Cerebellar nuclear complex (tissue), 1 donor: ENCODE measurements around the gene MST1.

Experiments
- DNase-seq, 2 experiments: peaks; one replicate each; lab custom pipeline; 2025; lab: John Stamatoyannopoulos, UW

The MST1 gene

DNA sequence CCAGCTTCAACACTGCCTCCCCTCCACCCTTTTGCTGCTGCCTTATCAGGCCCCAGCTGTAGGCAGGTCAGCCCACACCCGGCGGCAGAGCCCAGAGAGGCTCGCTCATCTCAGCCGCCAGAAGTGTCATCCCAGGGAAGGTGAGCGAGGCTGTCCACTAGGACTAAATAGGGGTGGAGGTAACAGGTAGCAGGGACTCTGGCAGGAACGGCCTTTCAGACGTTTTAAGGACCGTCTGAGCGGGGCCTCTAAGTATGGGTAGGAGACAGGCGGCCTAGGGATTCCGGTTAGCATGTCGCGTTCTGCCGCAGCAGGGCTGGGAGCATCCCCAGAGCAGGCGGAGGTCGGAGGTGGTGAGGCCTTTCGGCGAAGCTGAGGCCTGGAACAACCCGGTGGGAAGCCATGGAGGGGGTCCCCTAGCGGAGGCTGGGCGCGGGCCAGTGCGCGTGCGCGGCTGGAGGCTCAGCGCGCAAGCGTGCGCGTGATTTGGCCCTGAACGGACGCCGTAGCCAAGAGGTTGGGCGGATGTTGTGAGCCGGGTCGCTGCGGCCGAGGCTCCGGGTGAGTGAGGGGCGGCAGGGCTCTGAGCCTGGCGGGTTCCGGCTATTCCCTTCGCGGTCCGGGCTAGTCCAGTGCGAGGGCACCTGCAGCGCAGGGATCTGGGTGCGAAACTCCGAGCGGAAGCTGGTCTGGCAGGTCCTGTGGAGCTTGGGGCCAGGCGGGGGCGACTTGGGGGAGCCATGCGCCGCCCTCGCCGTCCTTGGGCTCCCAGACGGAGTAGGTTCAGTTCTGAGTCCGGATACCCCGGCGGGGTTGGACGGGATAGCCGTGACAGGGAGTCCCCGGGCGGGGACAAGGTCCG lies at the start of gene MST1, which contains the start of gene RNF123:
MST1 (minus strand) TSS at position 429 of the 862 bp plus-strand sequence. CDS start 783 bp downstream, outside the sequence.
RNF123 (plus strand) TSS at position 512 of the 862 bp plus-strand sequence. CDS start 1,609 bp downstream, outside the sequence.
- no peak for DNase-seq

DNA sequence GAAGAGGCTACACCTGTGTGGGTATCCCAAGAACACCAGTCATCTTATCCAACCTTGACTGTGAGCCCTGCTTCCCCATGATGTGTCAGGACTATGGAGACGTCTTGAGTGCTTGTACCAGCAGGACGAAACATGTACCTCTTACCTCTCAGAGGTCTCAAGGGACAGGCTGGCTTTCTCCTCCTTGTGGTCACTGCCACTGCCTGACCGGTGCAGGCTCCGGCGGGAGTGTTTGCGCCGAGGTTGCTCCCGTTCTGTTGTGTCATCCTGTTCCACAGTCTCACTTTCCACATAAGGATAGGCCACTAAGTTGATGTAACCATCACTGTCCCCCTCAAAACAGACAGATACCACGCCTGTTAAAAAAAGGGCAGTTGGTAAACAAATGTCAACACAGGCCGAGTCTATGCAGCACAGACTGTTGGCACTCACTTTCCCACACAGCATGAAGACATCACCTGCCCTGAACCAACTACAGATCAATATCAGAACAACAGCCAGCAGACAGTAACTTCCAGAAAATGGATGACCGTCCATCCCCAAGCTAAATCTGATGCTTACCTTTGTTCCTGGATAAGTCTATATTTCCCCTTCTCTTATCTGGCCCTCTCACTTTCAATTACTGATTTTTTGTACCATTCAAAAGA lies 48.9 kb upstream of the MST1 start:
- no peak for DNase-seq

DNA sequence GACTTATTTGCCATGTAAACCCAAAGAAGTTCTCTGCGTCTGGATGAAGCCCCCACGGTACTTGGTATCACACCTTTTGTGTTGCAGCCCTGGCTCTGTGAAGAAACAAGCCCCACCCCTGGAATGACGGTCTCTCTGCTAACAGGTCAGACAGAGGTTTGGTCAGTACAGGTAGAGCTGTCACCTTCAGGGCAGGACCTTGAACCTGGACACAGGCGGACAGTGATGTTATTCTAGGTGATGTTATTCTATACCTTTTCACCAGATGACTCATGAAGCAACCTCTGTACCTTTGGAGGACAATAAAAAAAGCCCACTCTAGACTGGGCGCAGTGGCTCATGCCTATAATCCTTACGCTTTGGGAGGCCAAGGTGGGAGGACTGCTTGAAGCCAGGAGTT lies 45.5 kb upstream of the MST1 start:
- no peak for DNase-seq

DNA sequence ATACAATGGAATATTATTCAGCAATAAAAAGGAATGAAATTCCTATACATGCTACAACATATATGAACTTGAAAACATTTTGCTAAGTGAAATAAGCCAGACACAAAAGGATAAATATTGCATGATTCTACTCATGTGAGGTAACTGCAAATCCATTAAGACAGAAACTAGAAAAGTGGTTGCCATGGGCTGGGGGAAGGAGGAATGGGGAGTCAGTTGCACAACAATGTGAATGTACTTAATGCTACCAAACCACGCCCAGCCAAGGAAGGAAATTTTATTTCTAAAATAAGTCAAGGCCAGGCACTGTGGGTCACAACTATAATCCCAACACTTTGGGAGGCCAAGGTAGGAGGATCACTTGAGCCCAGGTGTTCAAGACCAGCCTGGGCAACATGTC lies 44.3 kb upstream of the MST1 start:
- DNase-seq = no peak

DNA sequence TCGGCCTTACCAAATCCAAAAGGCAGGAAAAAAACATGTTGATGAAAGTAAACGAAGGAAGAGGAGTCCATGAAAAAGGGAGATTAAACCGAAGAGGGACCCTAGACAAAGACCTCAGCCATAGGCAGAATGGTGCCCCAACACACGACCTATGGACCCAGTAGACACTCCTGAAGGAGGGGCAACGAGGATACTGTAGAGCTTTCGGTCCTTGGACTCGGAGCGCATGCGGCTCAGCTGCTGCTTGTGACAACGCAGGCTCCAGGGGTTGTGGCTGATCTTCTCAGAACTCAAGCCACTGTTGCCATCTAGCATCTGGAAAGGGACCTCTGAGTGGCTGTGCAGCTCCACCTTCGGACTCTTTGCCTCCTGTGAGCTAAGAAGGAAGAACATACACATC lies 43.3 kb upstream of the MST1 start:
- DNase-seq = no peak

DNA sequence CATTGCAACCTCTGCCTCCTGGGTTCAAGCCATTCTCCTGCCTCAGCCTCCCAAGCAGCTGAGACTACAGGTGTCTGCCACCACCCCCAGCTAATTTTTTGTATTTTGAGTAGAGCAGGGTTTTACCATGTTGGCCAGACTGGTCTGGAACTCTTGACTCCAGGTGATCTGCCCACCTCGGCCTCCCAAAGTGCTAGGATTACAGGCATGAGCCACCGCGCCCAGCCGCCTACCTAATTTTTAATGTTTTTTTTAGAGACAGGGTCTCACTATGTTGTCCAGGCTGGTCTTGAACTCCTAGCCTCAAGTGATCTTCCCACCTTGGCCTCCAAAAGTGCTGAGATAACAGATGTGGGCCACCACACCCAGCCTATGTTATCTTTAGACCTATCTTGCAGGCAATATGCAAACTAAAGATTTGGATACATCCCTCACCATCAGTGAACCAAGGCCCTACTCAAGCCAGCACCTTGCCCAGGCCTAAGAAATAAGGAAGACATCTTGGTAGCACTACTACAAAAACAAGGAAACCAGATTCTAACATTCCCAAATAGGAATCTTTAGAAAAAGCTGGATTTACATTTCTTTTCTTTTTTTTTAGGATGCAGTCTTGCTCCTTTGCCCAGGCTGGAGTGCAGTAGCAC lies 40.8 kb upstream of the MST1 start:
- no peak for DNase-seq

DNA sequence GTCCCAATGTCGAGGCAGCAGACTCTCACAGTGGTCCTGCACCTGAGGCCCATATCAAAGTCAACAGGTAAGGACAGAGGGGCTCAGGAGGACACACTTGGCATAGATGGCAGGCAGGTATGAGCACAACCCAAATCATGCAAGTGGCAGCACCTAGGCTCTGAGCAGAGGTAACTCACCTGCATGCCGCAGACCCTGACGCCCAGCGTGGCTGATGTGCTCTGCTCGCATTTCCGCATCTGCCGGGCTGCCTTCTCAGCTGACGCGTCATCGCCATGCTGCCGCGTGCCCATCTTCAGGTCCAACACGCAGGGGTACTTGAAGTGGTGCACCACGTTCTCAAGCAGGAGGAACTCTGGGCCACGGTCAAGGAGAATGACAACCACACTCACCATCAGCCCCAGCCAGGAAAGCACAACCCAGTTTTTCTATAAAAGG lies 38.7 kb upstream of the MST1 start:
- no peak for DNase-seq

DNA sequence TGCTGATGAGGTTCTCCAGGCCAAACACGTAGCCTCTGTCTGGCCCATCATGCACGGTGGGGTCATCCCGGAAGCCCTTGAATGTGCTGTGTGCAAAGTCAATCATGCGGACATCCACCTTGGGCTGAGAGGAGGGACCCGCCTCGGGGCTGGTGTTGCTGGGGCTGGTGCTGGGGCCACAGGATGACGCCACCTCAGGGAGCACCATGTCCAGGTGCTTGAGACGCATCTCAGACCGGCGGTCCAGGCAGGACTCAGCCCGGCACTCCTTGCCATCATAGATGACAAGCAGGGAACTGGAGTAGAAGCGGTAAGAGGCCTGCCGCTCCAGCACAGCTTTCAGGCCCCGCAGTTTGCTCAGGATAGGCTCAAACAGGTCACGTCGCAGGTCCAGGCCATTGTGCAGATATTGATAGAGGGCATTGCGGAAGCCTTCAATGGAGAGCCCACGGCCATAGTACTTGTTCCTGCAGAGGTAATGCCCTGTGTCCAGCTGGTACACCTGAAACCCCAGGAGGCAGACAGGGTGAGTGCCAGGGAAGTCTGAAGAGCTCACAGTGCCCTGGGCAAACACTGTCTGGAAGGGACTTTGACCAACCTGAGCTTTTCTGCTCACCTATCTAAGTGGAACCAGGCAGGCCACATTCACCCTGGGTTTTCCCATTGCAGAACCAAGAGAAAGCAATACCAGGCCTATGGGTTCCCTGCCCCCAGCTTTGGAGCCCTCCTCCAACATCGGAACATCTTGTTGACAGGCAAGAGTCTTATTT lies 38.1 kb upstream of the MST1 start:
- no peak for DNase-seq

DNA sequence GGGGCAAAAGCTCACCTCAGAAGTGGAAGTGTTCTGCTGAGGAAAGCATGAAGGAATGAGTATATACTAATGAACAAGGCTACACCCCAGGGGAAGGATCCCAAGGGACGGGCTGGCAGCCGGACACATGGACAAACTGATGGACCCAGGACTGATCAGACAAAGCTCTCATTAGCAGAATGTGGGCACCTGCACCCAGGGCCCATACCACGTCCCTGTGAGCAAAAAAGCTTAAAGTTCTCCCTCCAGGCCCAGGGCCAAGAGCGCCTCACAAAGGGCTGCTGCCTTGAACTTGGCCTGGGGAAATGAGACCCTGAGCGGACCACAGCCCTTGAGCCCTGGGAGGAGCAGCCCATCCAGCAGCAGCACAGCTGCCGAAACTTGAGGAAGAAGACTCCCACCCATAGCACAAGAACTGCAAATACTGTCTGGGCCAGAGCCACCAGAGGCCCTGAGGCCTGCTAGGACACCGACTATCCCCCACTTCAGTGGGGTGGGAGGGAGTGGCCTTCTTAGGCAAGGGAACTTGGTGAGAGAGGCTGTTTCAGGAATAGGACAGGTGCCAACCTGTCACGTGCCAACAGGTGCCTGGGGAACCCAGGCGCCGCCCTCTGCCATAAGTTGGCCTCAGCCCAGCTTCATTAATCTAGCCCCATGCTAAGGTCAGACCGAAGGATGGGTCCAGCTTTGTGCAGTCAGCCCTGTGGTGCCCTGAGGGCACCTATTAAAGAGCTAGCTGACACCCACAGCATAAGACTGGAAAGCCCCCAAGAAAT lies 36.8 kb upstream of the MST1 start:
- DNase-seq = no peak

DNA sequence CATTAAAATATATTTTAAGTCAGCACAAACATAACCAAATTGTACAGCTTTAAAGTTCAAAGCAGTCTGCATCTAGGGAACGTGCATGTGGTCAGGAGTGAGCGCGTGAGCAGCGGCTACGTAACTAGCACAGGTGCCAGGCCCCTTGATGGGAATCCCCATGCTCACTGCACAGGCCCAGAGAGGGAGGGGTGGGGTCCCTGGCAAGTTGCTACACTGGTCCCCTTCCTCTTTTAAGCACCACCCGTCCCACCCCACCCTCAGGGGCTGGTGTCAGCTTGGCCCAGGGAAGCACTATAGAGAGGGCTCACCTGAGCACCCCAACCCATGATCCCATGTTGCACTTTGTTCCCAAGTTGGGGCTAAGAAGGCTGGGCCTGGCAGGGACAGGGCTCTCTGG lies 35.3 kb upstream of the MST1 start:
- no peak for DNase-seq

DNA sequence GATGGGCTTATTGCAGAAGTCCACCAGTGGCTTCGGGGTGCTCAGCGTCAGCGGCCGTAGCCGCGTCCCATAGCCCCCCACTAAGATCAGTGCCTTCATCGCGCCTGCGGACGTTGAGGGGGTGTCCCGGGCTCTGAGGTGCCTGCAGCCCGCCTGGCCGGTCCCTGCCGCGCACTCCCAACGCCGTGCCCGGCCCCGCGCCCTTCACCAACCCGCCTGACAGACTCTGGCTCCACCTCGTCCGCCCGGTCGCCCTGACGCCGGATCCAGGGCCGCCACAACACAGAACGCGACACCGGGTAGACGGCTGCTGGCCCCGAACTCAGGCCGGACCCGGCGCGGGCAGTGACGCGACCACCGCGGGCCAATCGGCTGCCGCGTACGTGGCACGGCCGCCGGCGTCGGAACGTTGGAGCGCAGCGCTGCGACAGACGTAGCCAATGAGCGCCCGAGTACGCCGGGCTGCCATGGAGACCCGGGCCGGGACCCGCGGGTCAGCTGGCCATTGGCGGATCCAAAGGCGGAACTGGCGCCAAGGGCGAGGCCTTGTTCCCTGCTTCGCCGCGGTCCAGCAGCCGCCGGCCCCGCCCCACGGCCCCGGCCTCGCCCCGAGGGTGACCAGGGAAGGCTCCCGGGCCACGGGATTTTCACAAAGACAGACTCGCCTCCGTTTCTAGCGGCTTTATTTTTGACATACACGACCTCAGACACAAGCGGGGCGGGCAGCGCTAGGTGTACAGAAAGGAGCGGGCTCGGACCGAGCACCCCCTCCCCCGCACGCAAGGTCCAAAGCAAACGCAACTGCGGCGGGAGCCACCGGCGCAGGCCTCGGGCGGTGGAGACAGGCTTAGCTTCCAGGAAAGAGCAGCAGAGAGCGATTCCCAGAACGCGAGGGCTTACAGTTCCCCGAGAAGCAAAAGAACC lies 34.6 kb upstream of the MST1 start, which contains the start of gene GMPPB:
GMPPB (minus strand) TSS at position 324 of the 924 bp plus-strand sequence; CDS start at position 99, 225 bp downstream.
- peak; percentile 14 to 82 for DNase-seq

DNA sequence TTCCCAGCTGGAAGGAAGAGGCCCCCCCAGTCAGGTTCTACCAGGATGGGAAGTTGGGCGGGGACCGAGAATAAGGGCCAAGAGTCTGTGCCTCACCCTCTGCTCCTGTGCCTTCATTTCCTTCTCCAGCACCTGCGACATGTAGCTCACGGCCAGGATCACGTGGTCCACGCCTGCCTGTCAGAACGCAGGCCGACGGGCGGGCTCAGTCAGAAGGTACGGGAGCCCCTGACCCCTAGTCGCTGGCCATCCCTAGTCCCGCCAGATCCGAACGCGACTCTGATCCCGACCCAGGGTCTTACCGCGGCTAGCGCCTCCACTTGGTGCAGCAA lies 34.0 kb upstream of the MST1 start:
- no peak for DNase-seq

DNA sequence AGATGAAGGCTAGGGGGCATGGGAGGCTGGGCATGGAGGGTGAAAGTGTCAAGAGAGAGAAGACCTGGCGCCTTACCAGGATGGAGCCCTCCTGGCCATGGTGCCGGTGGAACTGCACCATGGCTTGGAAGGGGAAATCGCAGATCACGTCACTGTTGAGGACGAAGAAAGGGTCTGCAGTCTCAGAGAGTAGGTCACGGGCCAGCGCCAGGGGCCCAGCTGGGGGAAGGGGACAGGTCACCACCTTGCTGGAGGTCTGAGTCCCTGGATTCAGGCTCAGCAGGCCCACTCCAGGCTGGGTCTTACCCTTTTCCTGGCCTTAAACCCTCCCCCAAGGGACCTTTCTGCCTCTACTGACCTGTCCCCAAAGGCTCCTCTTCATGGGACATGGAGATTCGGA lies 33.6 kb upstream of the MST1 start:
- DNase-seq = no peak

DNA sequence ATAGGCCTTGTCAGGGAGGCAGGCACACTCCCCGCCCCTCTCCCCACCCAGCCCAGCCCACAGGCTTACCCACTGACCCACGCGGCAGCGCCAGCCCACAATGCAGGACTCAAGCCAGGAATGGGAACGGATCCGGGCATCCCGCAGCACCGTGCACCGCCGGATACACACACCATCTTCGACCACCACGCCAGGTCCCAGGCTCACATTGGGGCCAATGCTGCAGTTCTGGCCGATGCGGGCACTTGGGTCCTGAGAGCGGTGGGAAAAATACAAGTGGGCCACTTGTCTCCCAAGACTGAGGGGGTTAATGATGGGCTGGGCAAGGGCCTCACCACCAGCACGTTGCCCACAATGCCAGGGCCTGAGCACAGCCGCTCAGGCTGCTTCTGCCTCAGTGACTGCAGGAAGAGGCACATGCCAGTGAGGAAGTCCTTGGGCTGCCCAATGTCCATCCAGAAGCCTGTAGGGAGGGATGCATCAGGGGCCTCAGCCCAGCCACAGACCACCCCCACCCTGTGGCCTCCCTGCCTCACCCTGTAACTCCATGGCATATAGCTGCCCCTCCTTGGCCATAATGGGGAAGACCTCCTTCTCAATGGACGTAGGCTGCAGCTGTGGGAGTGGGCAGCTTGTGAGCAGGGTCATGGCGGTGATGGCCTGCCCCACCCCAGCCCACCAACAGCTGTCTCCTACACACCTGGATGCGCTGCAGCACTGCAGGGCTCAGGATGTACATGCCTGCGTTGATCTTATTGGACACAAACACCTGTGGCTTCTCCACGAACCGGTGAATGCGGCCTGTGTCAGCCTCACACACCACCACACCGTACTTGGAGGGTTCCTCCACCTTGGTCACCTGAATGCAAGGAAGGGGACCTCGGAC lies 32.9 kb upstream of the MST1 start:
- DNase-seq = no peak

DNA sequence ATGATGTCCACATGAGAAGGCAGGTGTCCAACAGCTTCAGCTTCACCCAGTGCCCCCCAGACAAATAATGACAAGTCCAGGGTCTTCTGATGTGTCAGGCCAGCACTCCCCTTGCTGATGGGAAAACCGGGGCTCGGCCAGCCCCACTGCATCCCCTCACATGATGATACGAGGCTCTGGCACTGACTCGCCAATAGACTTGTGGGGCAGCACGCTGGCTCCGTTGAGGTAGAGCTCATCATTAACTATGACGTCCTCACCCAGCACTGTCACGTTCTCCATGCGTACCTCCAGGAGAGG lies 32.3 kb upstream of the MST1 start:
- no peak for DNase-seq

DNA sequence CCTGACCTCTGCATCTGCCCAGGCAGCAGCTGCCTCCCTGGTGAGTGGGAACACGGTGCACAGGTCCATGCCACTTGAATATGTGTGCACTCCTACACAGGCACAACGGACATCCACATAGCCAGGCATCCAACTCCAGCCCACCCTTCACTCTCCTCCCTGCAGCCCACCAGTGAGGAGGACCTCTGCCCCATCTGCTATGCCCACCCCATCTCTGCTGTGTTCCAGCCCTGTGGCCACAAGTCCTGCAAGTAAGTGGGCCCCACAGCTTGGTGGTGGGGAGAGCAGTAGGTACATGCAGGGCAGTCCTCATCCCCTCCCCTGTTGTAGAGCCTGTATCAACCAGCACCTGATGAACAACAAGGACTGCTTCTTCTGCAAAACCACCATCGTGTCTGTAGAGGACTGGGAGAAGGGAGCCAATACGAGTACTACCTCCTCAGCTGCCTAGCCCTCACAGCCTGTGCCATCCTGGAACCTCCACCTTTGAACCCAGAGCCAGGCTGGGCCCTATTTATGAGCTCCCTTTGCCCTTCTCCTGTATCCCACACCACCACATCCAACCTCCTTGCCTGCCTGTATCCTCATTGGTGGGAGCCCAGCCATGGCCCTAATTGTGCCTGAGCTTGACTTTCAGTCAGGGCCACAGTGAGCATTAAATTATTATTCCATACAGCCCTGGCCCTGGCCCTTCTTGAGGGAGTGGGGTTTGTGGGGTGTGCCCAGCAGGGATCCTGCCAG lies 31.8 kb upstream of the MST1 start:
- no peak for DNase-seq

DNA sequence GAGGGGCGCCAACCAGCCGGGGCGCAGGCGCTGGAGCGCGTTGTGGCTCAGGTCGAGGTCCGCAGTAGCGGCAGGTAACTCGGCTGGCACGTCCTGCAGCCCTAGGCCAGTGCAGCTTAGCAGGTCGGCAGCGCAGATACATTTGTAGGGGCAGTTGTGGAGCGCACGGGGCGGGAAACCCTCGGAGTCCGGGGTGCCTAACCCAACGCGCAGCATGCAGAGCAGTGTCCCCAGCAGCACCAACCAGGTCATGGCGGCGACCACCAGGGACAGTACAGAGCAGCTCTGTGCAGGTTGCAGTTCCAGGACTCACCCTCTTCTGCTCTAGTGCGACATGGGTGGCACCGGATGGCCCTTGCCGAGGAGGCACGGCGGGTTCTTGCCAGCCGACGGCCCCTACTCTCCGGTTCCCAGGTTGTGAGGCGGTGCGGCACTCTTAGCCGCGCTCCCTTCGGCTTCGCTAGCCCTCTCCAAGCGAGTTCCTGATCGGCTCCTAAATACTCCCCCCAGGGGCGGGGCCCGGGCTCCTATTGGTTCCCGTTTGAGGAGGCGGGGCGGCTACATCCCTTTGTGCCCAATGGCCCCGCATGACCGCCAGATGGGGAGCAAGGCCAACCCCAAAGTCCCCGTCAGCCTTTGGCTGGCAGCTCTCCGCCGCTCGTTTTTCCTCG lies 30.1 kb upstream of the MST1 start, which contains the start of gene AMIGO3:
AMIGO3 (minus strand) TSS at position 471 of the 671 bp plus-strand sequence; CDS start at position 252, 219 bp downstream.
- DNase-seq = peak; percentile 64 to 97

DNA sequence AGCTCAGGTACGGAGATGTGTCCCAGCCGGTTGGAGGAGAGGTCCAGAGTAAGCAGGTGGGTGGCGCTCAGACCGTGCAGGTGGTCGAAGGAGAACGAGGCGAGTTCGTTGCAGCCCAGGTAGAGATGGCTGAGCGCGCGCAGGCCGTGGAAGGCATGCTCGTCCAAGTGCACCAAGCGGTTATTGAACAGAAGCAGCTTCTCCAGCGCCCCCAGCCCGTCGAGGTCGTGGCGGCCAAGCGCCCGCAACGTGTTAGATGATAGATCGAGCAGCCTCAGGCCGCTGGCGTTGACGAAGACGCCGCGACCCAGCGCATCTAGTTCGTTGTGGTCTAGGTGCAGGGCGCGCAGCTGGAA lies 29.6 kb upstream of the MST1 start:
- no peak for DNase-seq
